MCF 10A (cell line): ENCODE measurements around the gene HNF4A. TPM values are rescaled to one million over a fixed set of nuclear protein-coding genes. Genes with fewer than 3 reads are reported as not detected.
"Not testable (repeated sequence)": the region's sequence is repeated elsewhere in the genome, so short reads cannot be mapped to it uniquely, and the experiment has no call there.

Source experiments
- BruUV-seq: library from RNA; stranded (reverse); fragments of 400-500 nt; replicated peaks from 2 replicates; lab custom pipeline; 2021; lab: Mats Ljungman, UMichigan
- CTCF ChIA-PET: fragments of 300-600 bp; sonication (Branson Sonifier 250); formaldehyde crosslinking; extraction: SDS; loops from one replicate; lab custom pipeline; 2021; ENCODE audit warnings: antibody characterized with exemption, inconsistent platforms; lab: Yijun Ruan, JAX
- POLR2A ChIA-PET: fragments of 300-600, 350-650 bp; sonication (Branson Sonifier 250); formaldehyde crosslinking; extraction: SDS; loops from one replicate; lab custom pipeline; 2020; ENCODE audit warnings: antibody characterized with exemption, inconsistent platforms; lab: Yijun Ruan, JAX
- DNase-seq: peaks from one replicate; pipeline ENCODE4 v3.0.0-alpha.2; 2018; ENCODE audit not compliant: unreplicated experiment
- H3K27ac Mint-ChIP-seq: one replicate; pipeline ENCODE4 v1.8.0; 2022; ENCODE audit warnings: mild to moderate bottlenecking, low read depth, mixed read lengths; ENCODE audit not compliant: unreplicated experiment
- H3K27me3 Mint-ChIP-seq: one replicate; pipeline ENCODE4 v1.8.0; 2022; ENCODE audit warnings: mixed read lengths; ENCODE audit not compliant: insufficient read depth, unreplicated experiment
- H3K36me3 Mint-ChIP-seq: one replicate; pipeline ENCODE4 v1.8.0; 2022; ENCODE audit warnings: mild to moderate bottlenecking, moderate library complexity, mixed read lengths; ENCODE audit not compliant: insufficient read depth, unreplicated experiment
- H3K4me1 Mint-ChIP-seq: one replicate; pipeline ENCODE4 v1.8.0; 2022; ENCODE audit warnings: mixed read lengths; ENCODE audit not compliant: insufficient read depth, unreplicated experiment
- H3K4me3 Mint-ChIP-seq: one replicate; pipeline ENCODE4 v1.8.0; 2022; ENCODE audit warnings: mild to moderate bottlenecking, moderate library complexity, mixed read lengths; ENCODE audit not compliant: unreplicated experiment
- H3K9me3 Mint-ChIP-seq: one replicate; pipeline ENCODE4 v1.8.0; 2022; ENCODE audit warnings: mixed read lengths; ENCODE audit not compliant: unreplicated experiment
- CTCF ChIP-seq: fragments of 200-600 bp; IDR thresholded peaks from one replicate; pipeline ENCODE4 v1.8.0; 2022; ENCODE audit warnings: antibody characterized with exemption, mild to moderate bottlenecking; ENCODE audit not compliant: unreplicated experiment
- intact Hi-C: fragments of 100-400 bp; cut with micrococcal nuclease; formaldehyde crosslinking; loops from 2 replicates; pipeline ENCODE4 v1.14.1; 2022
- total RNA-seq: library from RNA; stranded (reverse); gene quantifications from 2 replicates; pipeline ENCODE4 v1.2.3, GENCODE V29; 2022

HNF4A gene
- total RNA-seq, 1 experiment from 2014 or later, result not detected

- TF ChIP-seq CTCF, result no peak
- CTCF ChIA-PET, result interaction anchor here (0.6 to 16.6 kb wide), 11 partner anchors 14 to 733 kb away, joined by 3 to 347 read pairs (median 6); partner anchors contain the start of gene FITM2
- Mint-ChIP-seq H3K36me3 (no peaks in the 10 kb centered on the region), H3K27me3 (no peaks in the 10 kb centered on the region), H3K4me1 (peaks cover 40% of the 10 kb centered on the region), H3K27ac (peak overlapping the region; percentile 58), H3K9me3 (no peaks in the 10 kb centered on the region), H3K4me3 (peak overlapping the region; percentile 26)
- peak; percentile 97 for DNase-seq
- intact Hi-C loops, result no loop called here
- POLR2A ChIA-PET, result interaction anchor here (0.6 to 2.5 kb wide), 16 partner anchors 8 to 690 kb away, joined by 3 to 13 read pairs (median 4); partner anchors contain the start of genes OSER1 and TTPAL
- no TSS peak for BruUV-seq
Observed at GRCh38 chr20:44467289-44467883, 111.9 kb downstream of the HNF4A start.

DNA sequence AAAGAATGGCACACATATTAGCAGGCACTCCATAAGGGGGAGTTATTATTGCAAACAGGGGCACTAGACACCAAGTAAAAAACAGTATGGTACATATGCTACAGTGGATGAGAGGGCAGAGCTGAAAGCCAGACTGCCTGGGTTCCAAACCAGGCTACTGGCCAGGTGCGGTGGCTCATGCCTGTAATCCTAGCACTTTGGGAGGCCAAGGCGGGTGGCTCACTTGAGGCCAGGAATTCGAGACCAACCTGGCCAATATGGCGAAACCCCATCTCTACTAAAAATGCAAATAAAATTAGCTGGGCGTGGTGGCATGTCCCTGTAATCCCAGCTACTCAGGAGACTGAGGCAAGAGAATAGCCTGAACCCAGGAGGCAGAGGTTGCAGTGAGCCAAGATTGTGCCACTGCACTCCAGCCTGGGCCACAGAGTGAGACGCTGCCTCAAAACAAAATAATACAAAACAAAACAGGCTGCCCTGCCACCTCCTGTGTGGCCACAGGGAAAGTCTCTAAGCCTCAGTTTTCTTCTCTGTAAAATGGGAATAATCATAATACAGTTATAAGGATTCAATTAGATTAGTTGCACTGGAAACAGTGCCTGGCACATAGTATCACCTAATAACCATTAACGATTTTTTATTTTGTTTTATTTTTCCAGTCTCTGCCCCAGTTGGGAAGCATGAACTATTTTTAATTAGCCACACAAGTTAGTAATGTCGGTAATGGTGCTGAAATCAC, 112.7 kb downstream of the HNF4A start:
- peaks cover 40% of the 10 kb centered on the region for H3K4me1 Mint-ChIP-seq
- DNase-seq, result no peak
- POLR2A ChIA-PET, result interaction anchor here (0.6 to 2.5 kb wide), 12 partner anchors 8 to 691 kb away, joined by 3 to 13 read pairs (median 4); partner anchors contain the start of genes OSER1 and TTPAL
- BruUV-seq, result no TSS peak
- peak overlapping the region; percentile 58 for H3K27ac Mint-ChIP-seq
- no peak for TF ChIP-seq CTCF
- CTCF ChIA-PET, result interaction anchor here (0.5 to 16.6 kb wide), 12 partner anchors 15 to 399 kb away, joined by 3 to 347 read pairs (median 5); partner anchors contain the start of gene FITM2
- H3K36me3 Mint-ChIP-seq, result no peaks in the 10 kb centered on the region
- H3K9me3 Mint-ChIP-seq, result no peaks in the 10 kb centered on the region
- no peaks in the 10 kb centered on the region for H3K27me3 Mint-ChIP-seq
- peak overlapping the region; percentile 26 for H3K4me3 Mint-ChIP-seq
- intact Hi-C loops, result no loop called here

GRCh38 chr20:44470327-44470726, 114.8 kb downstream of the HNF4A start:
- Mint-ChIP-seq H3K36me3 (no peaks in the 10 kb centered on the region), H3K4me3 (no peak overlapping the region), H3K27me3 (no peaks in the 10 kb centered on the region), H3K27ac (peak overlapping the region; percentile 63), H3K4me1 (peaks cover 37% of the 10 kb centered on the region), H3K9me3 (no peaks in the 10 kb centered on the region)
- ChIA-PET CTCF (interaction anchor here (0.9 to 16.6 kb wide), 27 partner anchors 9 to 932 kb away, joined by 3 to 347 read pairs (median 6); partner anchors contain the start of gene FITM2), POLR2A (interaction anchor here (0.5 to 3.7 kb wide), 19 partner anchors 9 to 359 kb away, joined by 3 to 29 read pairs (median 6); partner anchors contain the start of genes FITM2, OSER1 and SERINC3)
- TF ChIP-seq CTCF, result no peak
- intact Hi-C loops, result loop anchor here (5.0 to 10.0 kb wide), 4 partner anchors 54 to 356 kb away; partner anchors contain the start of genes FITM2 and SERINC3
- DNase-seq, result peak; percentile 78
- BruUV-seq, result no TSS peak

GRCh38 chr20:44471481-44471882, 116.0 kb downstream of the HNF4A start:
- H3K9me3 Mint-ChIP-seq, result no peaks in the 10 kb centered on the region
- POLR2A ChIA-PET, result interaction anchor here (0.7 to 3.7 kb wide), 17 partner anchors 10 to 281 kb away, joined by 3 to 29 read pairs (median 6); partner anchors contain the start of genes FITM2 and OSER1
- TF ChIP-seq CTCF, result peak; percentile 54
- CTCF ChIA-PET, result interaction anchor here (0.5 to 16.6 kb wide), 51 partner anchors 9 to 1086 kb away, joined by 3 to 347 read pairs (median 4); partner anchors contain the start of gene FITM2
- intact Hi-C loops, result loop anchor here (1.0 to 10.0 kb wide), 6 partner anchors 53 to 357 kb away; partner anchors contain the start of genes FITM2 and SERINC3
- H3K27me3 Mint-ChIP-seq, result no peaks in the 10 kb centered on the region
- H3K4me1 Mint-ChIP-seq, result peaks cover 32% of the 10 kb centered on the region
- peak; percentile 85 for DNase-seq
- H3K36me3 Mint-ChIP-seq, result no peaks in the 10 kb centered on the region
- H3K4me3 Mint-ChIP-seq, result no peak overlapping the region
- H3K27ac Mint-ChIP-seq, result no peak overlapping the region
- no TSS peak for BruUV-seq

DNA sequence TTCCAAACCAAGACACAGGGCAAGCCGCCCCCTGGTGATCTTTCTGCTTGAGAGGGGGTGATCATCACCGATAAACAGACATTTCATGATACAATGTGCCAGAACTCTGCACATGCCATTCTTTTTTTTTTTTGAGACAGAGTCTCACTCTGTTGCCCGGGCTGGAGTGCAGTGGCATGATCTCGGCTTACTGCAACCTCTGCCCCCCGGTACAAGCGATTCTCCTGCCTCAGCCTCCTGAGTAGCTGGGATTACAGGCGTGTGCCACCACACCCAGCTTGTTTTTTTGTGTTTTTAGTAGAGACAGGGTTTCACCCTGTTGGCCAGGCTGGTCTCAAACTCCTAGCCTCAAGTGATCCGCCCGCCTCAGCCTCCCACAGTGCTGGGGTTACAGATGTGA, 116.8 kb downstream of the HNF4A start:
- CTCF ChIA-PET, result interaction anchor here (0.6 to 16.6 kb wide), 28 partner anchors 10 to 721 kb away, joined by 3 to 347 read pairs (median 5); partner anchors contain the start of gene FITM2
- not testable (repeated sequence) for H3K36me3 Mint-ChIP-seq, H3K9me3 Mint-ChIP-seq, DNase-seq, BruUV-seq, H3K27ac Mint-ChIP-seq, H3K27me3 Mint-ChIP-seq, H3K4me3 Mint-ChIP-seq
- POLR2A ChIA-PET, result interaction anchor here (0.7 to 3.7 kb wide), 9 partner anchors 11 to 282 kb away, joined by 3 to 29 read pairs (median 4); partner anchors contain the start of genes OSER1 and SERINC3
- peaks cover 36% of the 10 kb centered on the region for H3K4me1 Mint-ChIP-seq
- intact Hi-C loops, result loop anchor here (5.0 to 10.0 kb wide), 4 partner anchors 53 to 357 kb away; partner anchors contain the start of genes FITM2 and SERINC3
